Measurements from ENCODE around the gene C1orf94.

The C1orf94 gene, protein sequence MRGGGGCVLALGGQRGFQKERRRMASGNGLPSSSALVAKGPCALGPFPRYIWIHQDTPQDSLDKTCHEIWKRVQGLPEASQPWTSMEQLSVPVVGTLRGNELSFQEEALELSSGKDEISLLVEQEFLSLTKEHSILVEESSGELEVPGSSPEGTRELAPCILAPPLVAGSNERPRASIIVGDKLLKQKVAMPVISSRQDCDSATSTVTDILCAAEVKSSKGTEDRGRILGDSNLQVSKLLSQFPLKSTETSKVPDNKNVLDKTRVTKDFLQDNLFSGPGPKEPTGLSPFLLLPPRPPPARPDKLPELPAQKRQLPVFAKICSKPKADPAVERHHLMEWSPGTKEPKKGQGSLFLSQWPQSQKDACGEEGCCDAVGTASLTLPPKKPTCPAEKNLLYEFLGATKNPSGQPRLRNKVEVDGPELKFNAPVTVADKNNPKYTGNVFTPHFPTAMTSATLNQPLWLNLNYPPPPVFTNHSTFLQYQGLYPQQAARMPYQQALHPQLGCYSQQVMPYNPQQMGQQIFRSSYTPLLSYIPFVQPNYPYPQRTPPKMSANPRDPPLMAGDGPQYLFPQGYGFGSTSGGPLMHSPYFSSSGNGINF

DNA sequence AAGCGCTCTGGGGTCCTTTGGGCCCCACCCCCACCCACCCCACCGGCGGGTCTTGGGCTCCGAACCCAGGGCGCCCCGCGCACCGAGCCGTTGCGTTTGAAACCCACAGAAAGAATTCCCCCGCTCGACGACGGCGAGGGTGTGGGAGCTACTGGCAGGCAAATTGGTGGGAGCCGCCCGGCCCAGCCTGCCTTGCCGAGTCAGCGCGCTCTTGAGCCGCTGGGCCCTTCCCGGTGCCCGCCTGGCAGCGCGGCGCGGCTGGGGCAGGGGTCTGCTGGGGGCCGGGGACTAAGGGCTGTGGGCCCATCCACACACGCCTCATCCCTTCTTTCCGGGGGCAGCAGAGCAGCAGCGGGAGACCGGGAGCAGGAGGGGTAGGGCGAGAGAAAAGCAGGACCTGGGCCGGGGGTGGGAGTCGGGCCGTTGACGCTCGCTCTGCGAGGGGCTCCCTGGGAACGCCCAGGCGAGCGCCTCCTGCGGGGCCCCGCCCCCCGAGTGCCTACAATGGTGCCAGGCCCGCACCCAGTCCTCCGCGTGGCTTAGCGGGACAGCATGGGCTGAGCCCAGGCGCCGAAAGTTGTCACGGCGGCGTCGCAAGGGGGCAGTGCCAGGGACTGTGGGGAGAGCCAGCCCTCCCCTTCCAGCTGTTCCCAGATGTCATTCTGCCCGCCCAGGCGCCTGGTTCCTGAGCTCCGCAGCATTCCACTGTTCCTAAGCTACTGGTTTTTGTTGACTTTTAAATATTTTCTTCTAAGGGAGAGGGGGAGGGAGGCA is at the start of gene C1orf94:
Gene C1orf94 (plus strand): TSS at position 78 of the 774 bp plus-strand sequence. CDS start 883 bp downstream, outside the sequence.
- no peak for DNase-seq (ENCODE audit: low read depth in 2 of 2)

DNA sequence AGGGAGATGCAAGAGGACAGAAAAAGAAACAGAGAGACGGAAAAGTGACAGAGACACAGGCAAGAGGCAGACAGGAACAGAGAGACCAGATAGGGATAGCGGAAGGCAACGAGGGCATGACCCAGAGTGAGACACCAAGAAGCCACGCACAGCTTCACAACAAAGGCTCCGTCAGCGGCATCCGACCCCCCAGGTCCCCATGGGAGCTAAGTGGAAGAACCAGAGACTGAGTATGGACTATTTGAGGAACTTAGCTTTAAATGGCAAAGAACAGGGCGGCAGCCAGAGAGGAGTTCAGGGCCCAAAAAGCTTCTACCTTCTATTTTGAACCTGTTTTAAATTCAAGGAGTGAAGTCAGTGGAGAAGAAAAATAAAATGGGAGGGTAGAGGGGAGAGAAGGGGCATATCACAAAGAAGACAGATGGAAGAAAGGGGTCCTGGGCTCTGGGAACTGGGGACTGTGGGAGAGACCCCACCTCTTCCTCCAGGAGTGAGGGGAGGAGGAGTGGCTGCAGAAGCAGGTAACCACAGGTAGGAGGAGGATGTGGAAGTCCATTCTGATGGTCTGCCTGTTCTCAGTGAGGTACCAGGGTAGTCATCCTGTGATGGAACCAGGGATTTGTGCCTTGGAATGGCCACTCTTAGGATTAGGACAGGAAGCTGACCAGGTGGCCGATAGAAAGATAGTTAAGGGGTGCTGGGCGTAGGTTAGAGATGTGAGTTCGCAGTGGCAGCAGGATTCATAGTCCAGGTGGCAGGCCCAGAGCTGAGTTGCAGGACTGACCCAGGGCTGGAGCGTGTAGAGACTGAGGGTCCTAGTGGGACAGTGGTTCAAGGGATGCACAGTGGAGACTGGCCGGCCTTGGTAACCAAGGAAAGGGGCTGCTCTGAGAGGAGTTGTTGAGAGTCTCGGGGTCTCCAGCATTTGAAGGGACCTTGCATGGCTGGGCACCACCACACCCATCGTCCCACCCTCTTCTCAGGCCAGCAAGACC is 49.4 kb upstream of the C1orf94 start:
- DNase-seq (ENCODE audit: low read depth in 2 of 2), result no peak

DNA sequence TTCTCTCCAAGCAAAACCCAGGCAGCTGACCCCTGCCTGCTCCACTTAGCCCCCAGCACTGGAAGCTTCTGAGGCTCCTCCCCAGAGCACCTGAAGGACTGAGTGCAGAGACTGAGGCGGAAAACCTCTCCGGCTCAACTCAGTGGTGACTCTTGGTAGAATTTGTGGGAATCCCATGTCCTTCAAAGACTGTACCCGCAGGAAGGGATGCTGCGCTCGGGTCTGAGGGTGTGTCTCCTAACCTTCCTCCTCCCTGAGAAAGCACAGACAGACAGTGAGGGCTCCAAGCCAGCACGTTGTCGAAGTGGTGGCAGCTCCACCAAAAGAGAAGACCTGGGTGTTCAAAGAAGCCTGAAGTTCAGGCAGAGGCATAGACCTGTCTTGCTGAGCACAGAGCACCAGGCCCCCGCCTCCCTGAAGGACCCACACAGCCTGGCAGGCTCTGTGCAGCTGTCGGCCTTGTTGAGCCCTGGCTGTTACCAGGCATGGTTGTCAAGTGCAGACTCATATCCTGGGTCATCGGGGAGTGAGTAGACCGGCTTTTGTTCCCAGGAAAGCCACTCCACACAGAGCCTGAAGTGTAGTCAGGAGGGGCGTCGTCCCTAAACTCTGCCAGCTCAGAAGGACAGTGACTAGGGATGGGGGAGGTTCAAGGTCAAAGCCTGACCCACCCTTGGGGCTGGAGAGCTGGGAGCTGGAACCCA is 48.4 kb upstream of the C1orf94 start:
- DNase-seq (ENCODE audit: low read depth in 2 of 2), result no peak

DNA sequence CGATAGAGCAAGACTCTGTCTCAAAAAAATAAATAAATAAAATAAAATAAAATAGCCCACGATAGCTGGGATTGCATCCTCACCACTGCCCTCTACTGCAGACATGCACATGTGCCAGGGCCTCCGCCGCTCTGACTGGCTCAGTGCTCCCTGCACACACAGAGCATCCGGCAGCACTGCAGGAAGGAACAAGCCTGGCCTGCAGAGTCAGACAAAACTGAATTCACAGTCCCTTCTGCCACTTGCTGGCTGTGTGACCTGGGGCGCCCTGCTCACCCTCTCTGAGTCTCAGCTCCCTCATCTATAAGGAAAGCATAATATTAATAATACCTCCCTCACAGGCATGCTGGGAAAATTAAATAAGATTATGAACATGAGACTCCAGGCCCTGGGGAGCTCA is 47.1 kb upstream of the C1orf94 start:
- DNase-seq (ENCODE audit: low read depth in 2 of 2), result no peak

DNA sequence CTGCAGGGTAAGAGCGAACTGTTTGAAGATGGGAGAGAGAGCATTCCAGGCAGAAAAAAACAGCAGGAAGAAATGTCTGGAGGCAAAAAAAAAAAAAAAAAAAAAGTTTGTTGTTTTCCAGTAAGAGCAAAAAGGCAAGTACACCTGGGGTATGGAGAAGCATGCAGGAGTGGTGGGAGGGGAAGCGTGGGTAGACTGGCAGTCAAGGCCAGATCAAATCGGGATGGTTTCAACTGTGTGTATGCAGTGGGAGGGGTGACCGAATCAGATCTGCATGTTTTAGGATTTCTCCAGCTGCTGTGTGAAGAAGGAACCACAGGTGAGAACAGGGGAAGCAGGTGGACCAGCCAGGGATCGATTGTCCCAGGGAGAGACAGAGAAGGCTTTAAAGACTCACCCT is 46.4 kb upstream of the C1orf94 start:
- no peak for DNase-seq (ENCODE audit: low read depth in 2 of 2)

DNA sequence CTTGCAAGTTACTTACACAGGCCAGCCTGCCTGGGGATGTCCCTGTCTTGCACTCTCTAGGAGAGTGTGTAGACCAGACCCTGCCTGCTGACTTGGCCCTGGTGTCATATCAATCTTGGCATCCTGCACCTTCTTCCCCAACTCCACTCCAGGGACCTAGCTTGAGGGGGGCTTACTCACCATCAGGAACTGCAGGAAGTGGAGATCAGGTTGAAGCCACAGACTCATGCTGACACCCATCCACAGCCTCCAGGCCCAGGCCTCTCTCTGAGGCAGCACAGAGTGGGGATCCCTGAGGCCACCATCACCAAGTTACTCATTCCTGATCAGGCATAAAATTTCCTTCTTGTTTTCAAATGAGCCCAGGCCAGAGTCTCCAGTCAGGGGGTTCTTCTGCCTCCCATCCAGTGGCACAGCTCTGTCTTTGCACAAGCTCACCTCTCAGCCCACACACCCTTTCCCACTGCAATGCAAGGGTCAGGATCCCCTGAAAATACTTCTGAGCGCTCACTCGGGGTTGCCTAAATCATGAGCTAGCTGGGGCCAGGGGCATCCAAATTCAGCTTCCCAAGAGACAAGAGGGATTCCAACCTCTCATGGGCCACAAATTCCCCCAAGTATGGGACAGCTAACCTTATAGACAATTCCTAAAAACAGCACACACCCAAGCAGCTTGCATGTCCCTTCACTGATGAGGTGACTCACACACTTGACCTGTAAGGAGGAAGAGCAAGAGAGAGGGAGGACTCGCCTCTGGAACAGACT is 45.1 kb upstream of the C1orf94 start:
- DNase-seq (ENCODE audit: low read depth in 2 of 2), result no peak

DNA sequence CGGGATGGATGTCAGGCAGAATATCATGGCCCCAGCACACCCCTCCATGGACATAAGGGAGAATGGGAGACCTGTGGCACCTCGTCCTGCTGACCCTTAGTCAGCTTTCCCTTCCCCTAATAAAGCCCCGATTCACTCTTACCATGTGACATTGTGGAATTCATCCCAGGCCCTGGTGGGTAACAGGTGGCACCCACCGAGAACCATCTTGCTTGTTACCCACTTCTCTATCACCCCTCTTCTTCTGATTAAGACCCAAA is 44.6 kb upstream of the C1orf94 start:
- no peak for DNase-seq (ENCODE audit: low read depth in 2 of 2)

DNA sequence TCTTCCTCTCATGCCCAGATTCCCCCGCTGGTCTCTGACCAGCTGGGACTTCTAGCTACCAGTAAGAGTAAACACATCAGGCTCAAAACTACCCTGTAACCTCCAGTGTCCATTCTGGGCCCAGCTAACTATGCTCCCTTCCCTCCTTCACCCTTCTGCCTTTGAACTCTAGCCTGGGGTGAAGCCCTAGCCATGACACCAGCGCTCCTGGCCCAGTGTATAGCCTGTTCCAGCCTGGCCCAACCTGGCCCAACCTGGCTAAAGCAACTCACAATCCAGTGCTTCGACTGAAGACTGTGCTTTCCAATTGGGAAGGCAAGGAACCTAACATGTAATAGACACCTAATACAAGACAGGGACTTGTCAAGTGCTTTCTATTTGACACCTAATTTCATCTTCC is 39.3 kb upstream of the C1orf94 start:
- no peak for DNase-seq (ENCODE audit: low read depth in 2 of 2)

DNA sequence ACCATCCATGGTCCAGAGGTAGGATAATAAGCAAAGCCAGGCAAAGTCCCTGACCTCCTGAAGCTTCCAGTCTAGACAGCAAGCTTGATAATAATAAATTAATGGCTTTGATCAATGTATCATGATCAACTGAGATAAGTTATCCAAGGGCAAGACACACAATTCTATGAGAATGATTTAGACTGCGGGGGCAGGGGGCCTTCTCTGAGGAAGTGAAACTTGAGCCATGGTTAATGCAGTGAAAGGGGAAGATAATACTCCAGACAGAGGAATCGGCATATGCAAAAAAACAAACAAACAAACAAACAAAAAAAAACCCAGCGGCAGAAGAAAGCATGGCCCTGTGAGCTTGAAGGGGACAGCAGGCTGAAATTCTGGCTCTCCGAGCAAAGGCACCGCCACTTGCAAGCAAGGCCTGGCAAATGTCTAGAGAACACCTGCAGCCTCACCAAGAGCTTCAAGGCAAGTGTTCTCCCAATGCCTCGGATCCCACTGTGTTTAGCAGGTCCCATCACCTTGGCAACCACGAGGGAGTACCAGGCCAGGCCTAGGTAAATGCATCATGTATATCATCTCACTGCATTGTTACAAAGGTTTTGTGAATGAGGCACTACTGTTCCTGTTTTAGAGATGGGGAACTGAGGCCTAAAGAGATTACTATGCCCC is 36.6 kb upstream of the C1orf94 start:
- no peak for DNase-seq (ENCODE audit: low read depth in 2 of 2)

DNA sequence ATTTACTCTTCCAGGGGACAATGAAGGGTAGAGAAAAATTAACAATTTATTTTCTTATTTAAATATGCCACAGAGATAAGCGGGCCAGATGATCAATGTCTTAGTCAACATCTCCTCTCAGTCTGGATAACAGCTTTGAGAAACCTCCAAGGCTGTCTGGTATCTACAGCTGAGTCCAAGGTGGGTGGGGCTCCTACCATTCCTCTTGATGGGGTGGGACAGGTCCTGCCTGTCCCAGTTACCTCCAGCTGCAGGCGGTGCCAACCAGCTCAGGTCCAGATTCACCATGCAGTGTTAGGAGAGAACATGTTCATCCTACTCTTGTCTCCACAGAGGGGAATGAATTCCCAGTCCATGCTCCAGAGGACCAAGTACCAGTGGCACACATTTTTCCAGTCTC is 32.7 kb upstream of the C1orf94 start:
- no peak for DNase-seq (ENCODE audit: low read depth in 2 of 2)

DNA sequence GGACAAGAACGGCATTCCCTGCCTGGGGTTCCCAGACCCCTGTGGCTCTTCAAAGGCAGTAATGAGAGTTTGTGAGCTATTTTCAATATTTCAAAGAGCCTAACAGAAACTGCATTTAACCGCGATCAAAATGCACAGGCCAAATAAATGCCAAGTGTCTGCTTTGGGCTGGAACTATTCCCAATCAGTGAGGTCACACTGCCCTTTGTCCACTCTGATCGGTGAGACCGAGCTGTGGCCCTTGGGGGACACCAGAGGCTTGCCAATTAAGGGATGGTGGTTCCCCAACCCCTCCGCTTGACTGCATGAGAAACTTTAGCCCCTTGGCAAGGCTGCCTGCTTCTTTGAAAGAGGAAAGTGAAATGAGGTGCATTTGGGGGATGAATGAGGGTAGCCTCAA is 31.9 kb upstream of the C1orf94 start:
- DNase-seq (ENCODE audit: low read depth in 2 of 2), result no peak

DNA sequence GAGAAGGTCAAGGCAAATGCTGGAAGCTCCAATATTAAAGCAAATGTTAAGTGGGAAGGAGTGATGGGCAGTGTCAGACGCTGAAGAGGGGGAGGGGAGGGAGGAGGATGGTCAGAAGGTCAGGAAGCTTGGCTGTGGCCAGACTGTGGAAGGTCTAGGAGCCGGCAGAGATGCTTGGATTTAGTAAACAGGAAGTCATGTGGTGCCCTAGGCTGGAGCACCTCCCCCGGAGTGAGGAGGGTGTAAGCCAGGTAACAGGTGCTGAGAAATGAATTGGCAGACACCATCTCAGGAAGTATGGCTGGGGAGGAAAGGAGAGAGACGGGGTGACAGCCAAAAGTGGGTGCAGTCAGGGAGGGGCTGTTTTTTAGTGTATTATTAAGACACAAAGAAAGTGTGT is 29.4 kb upstream of the C1orf94 start:
- no peak for DNase-seq (ENCODE audit: low read depth in 2 of 2)

DNA sequence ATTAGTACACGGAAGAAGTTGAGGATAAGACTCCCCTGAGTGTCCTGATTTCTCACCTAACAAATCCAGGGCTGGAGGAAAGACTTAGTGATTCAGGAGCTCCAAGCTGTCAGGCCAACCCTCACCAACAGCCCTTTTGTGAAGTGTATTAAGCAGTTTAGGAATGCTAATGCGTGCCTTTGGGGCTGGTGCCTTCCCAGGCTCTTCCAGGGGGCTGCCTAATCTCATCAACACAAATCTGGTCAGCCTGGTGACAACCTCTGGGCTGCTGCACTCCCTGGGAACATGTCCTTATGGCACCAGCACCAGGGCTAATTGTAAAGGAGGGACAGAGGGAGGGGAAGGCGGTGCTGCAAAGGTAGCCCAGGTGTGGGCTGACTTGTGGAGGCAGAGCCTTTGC is 27.2 kb upstream of the C1orf94 start:
- no peak for DNase-seq (ENCODE audit: low read depth in 2 of 2)

DNA sequence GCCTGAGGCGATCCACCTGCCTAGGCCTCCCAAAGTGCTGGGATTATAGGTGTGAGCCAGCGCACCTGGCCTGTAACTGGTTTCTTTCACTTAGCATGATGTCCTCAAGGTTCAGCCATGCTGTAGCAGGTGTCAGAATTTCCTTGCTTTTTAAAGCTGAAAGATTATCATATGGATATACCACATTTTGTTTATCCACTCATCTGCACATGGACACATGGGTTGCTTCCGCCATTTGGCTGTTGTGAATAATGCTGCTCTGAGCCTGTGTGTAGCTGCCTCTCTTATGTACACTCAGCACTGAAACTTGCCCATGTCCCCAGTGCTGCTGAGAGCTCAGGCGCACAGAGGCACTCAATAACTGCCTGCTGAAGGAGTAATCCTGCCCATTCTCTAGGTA is 23.5 kb upstream of the C1orf94 start:
- no peak for DNase-seq (ENCODE audit: low read depth in 2 of 2)

DNA sequence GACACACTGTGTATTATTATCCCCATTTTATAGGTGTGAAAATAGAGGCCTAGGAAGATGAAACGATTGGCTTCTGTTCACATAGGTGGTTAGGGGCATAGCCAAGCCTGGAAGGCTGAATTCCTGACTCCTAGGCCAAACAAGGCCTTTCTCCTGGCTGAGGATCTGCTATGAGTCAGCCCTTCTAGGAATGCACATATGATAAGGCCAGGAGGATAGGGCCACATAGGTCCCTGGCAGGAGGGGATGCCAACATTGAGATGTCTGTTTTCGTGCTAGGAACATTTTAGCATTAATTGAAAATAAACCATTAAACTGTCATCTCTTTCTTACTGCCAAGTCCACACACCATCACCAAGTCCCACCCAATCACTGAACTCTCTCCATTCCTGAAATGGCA is 20.8 kb upstream of the C1orf94 start:
- no peak for DNase-seq (ENCODE audit: low read depth in 2 of 2)

DNA sequence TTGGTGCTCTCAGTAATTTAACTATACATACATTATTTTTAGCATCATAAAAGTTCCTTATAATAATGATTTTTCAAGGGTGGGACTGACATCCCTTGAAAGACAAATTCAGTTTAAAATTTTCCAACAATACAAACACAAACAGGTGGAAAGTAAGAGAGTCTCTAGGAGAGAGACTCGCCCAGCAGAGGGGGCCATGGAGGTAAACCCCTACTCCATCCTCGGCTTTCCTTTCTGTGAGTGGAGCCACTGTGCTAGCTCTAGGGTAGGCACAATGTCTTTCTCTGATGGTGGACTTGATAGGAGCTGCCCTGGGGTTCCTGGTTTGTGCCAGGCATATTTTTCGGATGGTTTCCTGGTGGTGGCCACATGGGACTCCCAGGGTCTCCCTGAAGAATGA is 20.0 kb upstream of the C1orf94 start:
- no peak for DNase-seq (ENCODE audit: low read depth in 2 of 2)

DNA sequence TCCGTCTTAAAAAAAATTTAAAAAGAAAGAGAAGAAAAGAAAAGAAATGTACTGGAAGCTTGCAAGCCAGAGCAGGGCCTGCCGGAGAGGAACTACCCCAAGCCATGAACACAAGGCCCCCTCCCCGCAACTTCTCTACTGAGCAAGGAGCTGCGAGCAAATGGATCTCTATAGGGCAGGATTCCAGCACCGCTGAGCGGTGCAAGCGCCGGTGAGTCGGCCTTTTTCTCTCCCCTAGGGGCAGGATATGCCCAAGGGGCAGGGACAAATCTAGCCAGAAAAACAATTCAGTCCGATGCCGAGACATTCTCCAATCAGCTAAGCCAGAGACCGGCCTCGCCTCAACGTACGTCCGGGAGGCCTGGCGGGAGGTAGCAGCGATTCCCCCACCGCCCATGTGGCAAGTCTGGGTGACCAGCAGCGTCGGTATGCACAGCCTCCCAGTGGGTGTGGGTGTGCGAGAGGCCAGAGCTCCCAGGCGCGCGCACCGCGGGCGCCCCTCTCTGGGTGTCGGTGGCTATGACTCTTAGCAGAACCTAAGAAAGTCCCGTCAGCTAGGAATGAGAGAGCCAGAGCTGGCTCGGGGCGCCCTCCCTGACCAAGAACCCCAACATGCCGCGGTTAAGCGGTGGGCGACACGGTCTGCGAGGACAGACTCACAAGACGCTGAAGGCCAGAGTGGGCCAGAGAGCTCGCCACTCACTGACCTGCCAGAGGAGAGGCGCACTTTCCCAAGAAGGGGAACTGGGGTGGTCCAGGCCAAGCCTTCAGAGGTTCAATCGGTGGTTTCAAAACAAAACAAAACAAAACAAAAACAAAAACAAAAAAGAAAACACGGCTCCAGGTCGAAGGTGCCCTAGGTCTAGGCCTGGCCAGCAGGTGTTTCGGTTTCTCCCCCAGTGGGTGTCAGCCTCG is 13.6 kb upstream of the C1orf94 start:
- DNase-seq (ENCODE audit: low read depth in 2 of 2), result no peak

DNA sequence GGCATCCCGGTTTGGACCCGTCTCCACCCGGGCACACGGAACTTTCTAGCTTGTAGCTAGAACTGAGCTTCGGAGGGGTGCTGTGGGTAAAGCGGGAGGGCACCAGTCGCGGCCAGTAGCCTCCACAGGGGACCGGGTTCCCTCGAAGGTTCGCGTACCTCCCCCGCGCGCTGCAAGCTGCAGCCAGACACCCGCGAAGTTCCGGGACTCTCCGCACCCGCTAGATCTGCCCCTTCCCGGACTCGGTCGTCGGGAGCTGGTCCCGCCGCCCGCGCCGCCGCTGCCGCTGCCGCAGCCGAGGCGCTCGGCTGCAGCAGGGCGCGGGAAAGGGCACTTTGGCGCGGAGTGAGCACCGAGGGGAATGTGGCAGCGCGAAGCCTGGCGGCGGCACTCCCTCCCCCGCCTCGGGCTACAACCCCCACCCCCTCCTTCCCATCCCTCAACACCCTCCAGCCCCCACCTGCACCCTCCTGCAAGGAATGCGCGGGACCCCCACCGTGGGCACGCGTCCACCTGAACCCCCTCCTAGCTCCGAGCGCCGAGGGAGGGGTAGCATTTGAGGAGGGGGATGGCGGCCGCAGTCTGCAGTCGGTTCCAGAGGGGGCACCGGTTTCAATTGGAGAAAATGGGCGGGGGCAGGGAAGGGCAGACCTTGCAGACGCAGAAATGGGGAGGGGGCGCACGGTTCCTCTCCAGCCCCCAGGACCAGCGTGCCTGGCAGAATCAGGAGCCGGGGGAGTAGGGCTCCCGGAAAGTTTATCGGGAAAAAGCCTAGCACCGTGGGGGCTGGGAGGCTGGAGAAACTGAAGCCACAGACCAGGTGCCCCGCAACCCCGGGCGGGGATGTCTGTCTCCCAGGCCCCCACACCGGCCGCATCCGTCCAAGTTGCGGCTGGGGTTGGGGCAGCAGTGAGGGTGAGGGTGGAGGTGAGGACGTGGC is 12.6 kb upstream of the C1orf94 start:
- no peak for DNase-seq (ENCODE audit: low read depth in 2 of 2)

All from activated CD8-positive, alpha-beta memory T cell treated with anti-CD3 and anti-CD28 coated beads for 4 hours (primary cell).